ENCODE data around the gene HBQ1. TPM values are rescaled to one million over a fixed set of nuclear protein-coding genes. Genes with fewer than 3 reads are reported as not detected.
"Not testable (repeated sequence)": the region's sequence is repeated elsewhere in the genome, so short reads cannot be mapped to it uniquely, and the experiment has no call there.

HBQ1 gene
- total RNA-seq, 1 experiment from 2014 or later: not detected

- no peak for DNase-seq (ENCODE audit: low read depth)
Observed at GRCh38 chr16:160691-161190, 19.5 kb upstream of the HBQ1 start.

GRCh38 chr16:162271-162991, 17.8 kb upstream of the HBQ1 start:
- no peak for DNase-seq (ENCODE audit: low read depth)

- DNase-seq (ENCODE audit: low read depth): not testable (repeated sequence)
Observed at GRCh38 chr16:163139-163538, 17.1 kb upstream of the HBQ1 start.

GRCh38 chr16:163696-164095, 16.6 kb upstream of the HBQ1 start:
- DNase-seq (ENCODE audit: low read depth): not testable (repeated sequence)

DNA sequence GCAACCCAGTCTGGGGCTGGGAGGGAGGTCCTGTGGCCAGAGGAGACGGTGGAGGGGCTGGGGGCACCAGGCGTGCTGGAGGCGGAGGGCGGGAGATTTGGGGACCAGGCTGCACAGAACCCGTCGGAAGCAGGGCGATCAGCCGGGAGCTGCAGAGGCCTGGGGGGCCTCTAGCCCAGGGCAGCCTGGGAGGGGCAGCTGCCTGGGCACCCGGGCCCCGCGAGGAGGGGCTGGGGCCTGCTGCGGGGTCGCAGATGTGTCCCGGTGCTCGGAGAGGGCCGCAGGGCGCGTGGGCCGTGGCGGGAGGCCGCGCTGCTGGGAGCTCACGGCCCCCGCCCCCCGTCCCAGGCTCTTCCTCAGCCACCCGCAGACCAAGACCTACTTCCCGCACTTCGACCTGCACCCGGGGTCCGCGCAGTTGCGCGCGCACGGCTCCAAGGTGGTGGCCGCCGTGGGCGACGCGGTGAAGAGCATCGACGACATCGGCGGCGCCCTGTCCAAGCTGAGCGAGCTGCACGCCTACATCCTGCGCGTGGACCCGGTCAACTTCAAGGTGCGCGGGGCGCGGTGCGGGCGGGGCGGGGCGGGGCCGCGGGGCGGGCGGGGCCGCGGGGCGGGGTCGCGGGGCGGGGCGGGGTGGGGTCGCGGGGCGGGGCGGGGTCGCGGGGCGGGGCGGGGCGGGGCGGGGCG, 16.0 kb upstream of the HBQ1 start:
- DNase-seq (ENCODE audit: low read depth): not testable (repeated sequence)

- no peak for DNase-seq (ENCODE audit: low read depth)
Observed at GRCh38 chr16:164827-165538, 15.3 kb upstream of the HBQ1 start.

GRCh38 chr16:165539-166374, 14.5 kb upstream of the HBQ1 start, which contains the start of gene HBM:
Gene HBM, plus strand, starts transcription at chr16:165978. Its CDS starts 20 bp downstream, at chr16:165998.
- no peak for DNase-seq (ENCODE audit: low read depth)

GRCh38 chr16:166375-167121, 13.7 kb upstream of the HBQ1 start:
- no peak for DNase-seq (ENCODE audit: low read depth)

DNA sequence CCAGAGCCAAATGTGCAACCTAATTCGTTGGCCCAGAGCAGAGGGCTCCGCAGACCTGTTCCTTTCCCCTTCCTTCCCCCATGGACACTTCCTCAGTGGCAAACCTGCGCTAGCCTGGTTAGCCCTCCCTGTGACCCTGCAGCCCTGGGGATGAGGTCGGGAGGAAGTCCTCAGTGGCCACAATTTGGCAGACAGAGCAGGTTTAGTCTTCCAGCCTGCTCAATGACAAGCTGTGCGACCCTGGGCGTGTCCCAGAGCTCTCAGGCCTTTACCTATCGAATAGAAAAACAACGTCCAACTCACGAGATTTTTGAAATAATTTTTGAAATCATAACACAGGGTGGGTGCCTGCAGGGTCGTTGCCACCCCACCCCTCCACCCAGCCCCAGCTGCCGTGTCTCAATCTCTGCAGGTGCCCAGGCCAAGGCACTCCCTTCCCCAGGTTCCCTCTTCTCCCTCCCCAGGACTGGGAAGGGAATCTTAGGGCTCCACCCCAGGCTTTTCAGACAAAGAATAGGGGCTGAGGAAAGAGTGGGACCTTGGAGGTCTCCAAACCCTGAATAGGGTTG, 13.1 kb upstream of the HBQ1 start:
- DNase-seq (ENCODE audit: low read depth): no peak

DNA sequence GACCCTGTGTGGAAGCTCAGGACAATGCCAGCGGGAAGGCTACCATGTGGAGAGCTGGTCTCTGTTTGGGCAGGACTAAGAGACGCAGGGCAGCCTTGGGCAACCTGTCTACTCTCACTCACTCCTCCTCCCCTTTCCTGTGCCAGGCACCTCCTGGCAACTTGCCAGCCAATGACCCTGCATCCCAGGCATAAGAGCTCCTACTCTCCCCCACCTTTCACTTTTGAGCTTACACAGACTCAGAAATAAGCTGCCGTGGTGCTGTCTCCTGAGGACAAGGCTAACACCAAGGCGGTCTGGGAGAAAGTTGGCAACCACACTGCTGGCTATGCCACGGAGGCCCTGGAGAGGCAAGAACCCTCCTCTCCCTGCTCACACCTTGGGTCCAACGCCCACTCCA, 11.8 kb upstream of the HBQ1 start:
- no peak for DNase-seq (ENCODE audit: low read depth)

DNA sequence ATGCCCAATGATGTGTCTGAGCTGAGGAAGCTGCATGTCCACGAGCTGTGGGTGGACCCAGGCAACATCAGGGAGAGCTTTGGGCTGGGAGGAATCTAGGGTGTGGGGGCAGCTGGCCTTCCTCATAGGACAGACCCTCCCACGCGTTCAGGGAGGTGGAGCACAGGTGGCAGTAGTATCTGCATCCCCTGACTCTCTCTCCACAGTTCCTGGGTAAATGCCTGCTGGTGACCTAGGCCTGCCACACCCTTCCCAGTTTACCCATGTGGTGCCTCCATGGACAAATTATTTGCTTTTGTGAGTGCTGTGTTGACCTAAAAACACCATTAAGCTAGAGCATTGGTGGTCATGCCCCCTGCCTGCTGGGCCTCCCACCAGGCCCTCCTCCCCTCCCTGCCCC, 11.2 kb upstream of the HBQ1 start:
- DNase-seq (ENCODE audit: low read depth): no peak

- peak; percentile 15 for DNase-seq (ENCODE audit: low read depth)
Observed at GRCh38 chr16:170088-170507, 10.2 kb upstream of the HBQ1 start.

GRCh38 chr16:170788-171187, 9.5 kb upstream of the HBQ1 start:
- DNase-seq (ENCODE audit: low read depth): no peak

- not testable (repeated sequence) for DNase-seq (ENCODE audit: low read depth)
Observed at GRCh38 chr16:172374-172941, 7.8 kb upstream of the HBQ1 start, which contains the start of gene HBA2. Gene HBA2, plus strand, starts transcription at chr16:172876. Its CDS starts 37 bp downstream, at chr16:172913.

DNA sequence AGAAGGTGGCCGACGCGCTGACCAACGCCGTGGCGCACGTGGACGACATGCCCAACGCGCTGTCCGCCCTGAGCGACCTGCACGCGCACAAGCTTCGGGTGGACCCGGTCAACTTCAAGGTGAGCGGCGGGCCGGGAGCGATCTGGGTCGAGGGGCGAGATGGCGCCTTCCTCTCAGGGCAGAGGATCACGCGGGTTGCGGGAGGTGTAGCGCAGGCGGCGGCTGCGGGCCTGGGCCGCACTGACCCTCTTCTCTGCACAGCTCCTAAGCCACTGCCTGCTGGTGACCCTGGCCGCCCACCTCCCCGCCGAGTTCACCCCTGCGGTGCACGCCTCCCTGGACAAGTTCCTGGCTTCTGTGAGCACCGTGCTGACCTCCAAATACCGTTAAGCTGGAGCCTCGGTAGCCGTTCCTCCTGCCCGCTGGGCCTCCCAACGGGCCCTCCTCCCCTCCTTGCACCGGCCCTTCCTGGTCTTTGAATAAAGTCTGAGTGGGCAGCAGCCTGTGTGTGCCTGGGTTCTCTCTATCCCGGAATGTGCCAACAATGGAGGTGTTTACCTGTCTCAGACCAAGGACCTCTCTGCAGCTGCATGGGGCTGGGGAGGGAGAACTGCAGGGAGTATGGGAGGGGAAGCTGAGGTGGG, 6.9 kb upstream of the HBQ1 start:
- DNase-seq (ENCODE audit: low read depth): not testable (repeated sequence)

DNA sequence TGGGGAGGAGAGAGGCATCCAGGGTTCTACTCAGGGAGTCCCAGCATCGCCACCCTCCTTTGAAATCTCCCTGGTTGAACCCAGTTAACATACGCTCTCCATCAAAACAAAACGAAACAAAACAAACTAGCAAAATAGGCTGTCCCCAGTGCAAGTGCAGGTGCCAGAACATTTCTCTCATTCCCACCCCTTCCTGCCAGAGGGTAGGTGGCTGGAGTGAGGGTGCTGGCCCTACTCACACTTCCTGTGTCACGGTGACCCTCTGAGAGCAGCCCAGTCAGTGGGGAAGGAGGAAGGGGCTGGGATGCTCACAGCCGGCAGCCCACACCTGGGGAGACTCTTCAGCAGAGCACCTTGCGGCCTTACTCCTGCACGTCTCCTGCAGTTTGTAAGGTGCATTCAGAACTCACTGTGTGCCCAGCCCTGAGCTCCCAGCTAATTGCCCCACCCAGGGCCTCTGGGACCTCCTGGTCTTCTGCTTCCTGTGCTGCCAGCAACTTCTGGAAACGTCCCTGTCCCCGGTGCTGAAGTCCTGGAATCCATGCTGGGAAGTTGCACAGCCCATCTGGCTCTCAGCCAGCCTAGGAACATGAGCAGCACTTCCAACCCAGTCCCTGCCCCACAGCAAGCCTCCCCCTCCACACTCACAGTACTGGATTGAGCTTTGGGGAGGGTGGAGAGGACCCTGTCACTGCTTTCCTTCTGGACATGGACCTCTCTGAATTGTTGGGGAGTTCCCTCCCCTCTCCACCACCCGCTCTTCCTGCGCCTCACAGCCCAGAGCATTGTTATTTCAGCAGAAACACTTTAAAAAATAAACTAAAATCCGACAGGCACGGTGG, 6.1 kb upstream of the HBQ1 start:
- DNase-seq (ENCODE audit: low read depth): not testable (repeated sequence)

DNA sequence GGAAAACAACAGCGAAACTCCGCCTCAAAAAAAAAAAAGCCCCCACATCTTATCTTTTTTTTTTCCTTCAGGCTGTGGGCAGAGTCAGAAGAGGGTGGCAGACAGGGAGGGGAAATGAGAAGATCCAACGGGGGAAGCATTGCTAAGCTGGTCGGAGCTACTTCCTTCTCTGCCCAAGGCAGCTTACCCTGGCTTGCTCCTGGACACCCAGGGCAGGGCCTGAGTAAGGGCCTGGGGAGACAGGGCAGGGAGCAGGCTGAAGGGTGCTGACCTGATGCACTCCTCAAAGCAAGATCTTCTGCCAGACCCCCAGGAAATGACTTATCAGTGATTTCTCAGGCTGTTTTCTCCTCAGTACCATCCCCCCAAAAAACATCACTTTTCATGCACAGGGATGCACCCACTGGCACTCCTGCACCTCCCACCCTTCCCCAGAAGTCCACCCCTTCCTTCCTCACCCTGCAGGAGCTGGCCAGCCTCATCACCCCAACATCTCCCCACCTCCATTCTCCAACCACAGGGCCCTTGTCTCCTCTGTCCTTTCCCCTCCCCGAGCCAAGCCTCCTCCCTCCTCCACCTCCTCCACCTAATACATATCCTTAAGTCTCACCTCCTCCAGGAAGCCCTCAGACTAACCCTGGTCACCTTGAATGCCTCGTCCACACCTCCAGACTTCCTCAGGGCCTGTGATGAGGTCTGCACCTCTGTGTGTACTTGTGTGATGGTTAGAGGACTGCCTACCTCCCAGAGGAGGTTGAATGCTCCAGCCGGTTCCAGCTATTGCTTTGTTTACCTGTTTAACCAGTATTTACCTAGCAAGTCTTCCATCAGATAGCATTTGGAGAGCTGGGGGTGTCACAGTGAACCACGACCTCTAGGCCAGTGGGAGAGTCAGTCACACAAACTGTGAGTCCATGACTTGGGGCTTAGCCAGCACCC, 5.0 kb upstream of the HBQ1 start:
- DNase-seq (ENCODE audit: low read depth): no peak

Data from RPMI7951 (cell line).